CD4-positive, CD25-positive, alpha-beta regulatory T cell (primary cell): ENCODE data around the gene KANK3. TPM values are rescaled to one million over a fixed set of nuclear protein-coding genes. Genes with fewer than 3 reads are reported as not detected.
"Not testable (repeated sequence)": the region's sequence is repeated elsewhere in the genome, so short reads cannot be mapped to it uniquely, and the experiment has no call there.

Experiments
- ATAC-seq, 2 donors: fragments of 150-1000 bp; cut with Tn5 transposase; one replicate each; pipeline ENCODE4 v1.10.0; 2021; ENCODE audit warnings: low read depth in 2 of 2, moderate number of reproducible peaks in 2 of 2, moderate library complexity in 1 of 2
- DNase-seq, 3 donors: peaks; one replicate each; pipeline versions ENCODE4 v3.0.0 to v3.0.0-alpha.2; 2012 to 2022; ENCODE audit warnings: mixed read lengths in 1 of 3
- H3K27ac ChIP-seq: one replicate; pipeline ENCODE4 v1.7.0; 2013; ENCODE audit warnings: mild to moderate bottlenecking, low read length; ENCODE audit not compliant: insufficient read depth, poor library complexity, severe bottlenecking
- H3K27me3 ChIP-seq: one replicate; pipeline ENCODE4 v1.7.0; 2013; ENCODE audit warnings: low read length; ENCODE audit not compliant: control insufficient read depth, insufficient read depth
- H3K36me3 ChIP-seq: one replicate; pipeline ENCODE4 v1.7.0; 2013; ENCODE audit warnings: mild to moderate bottlenecking, low read length, moderate library complexity; ENCODE audit not compliant: control insufficient read depth, insufficient read depth
- H3K4me1 ChIP-seq: 2 replicates; pipeline ENCODE4 v1.7.0; 2013; ENCODE audit warnings: mild to moderate bottlenecking, low read length; ENCODE audit not compliant: insufficient read depth, control insufficient read depth, poor library complexity, severe bottlenecking
- H3K4me3 ChIP-seq: one replicate; pipeline ENCODE4 v1.7.0; 2013; ENCODE audit warnings: low read depth, mild to moderate bottlenecking, low read length, moderate library complexity
- H3K9me3 ChIP-seq, 2 experiments: 1 replicate in 1 of 2; 2 replicates in 1 of 2; pipeline ENCODE4 v1.7.0; 2013; ENCODE audit warnings: low read length in 2 of 2, mild to moderate bottlenecking in 1 of 2, moderate library complexity in 1 of 2; ENCODE audit not compliant: control insufficient read depth in 2 of 2
- H3K27ac Mint-ChIP-seq, 3 donors: one replicate each; pipeline ENCODE4 v1.8.0; 2020 to 2022; ENCODE audit warnings: mild to moderate bottlenecking in 3 of 3, mixed read lengths in 3 of 3, moderate library complexity in 2 of 3
- H3K27me3 Mint-ChIP-seq: one replicate; pipeline ENCODE4 v1.8.0; 2022; ENCODE audit warnings: mild to moderate bottlenecking, mixed read lengths
- H3K36me3 Mint-ChIP-seq: one replicate; pipeline ENCODE4 v1.8.0; 2020; ENCODE audit warnings: mixed read lengths
- H3K4me1 Mint-ChIP-seq, 4 donors: one replicate each; pipeline ENCODE4 v1.8.0; 2020 to 2022; ENCODE audit warnings: mixed read lengths in 4 of 4, mild to moderate bottlenecking in 1 of 4
- H3K4me3 Mint-ChIP-seq, 4 donors: one replicate each; pipeline ENCODE4 v1.8.0; 2020 to 2022; ENCODE audit warnings: mild to moderate bottlenecking in 4 of 4, mixed read lengths in 4 of 4, moderate library complexity in 3 of 4
- H3K9me3 Mint-ChIP-seq, 7 donors: one replicate each; pipeline ENCODE4 v1.8.0; 2020 to 2022; ENCODE audit warnings: mixed read lengths in 7 of 7, mild to moderate bottlenecking in 3 of 7, moderate library complexity in 2 of 7
- polyA plus RNA-seq, 4 donors: library from polyadenylated mRNA; unstranded; fragments of 300-500 nt; fragmentation: Illumina TruSeq; gene quantifications; one replicate each; pipeline ENCODE4 v1.2.3, GENCODE V29; 2021
- total RNA-seq: library from RNA; stranded (reverse); gene quantifications from one replicate; pipeline ENCODE4 v1.2.3, GENCODE V29; 2022

Gene KANK3
- total and polyA plus RNA-seq, 5 donors from 2014 or later = 0.40 to 4.4 (median 1.0) TPM

GRCh38 chr19:8387688-8388611 is 44.9 kb upstream of the KANK3 start:
- Histone ChIP-seq H3K27me3 (no peaks in the 10 kb centered on the region), H3K36me3 (no peaks in the 10 kb centered on the region), H3K4me1 (peaks cover 18% of the 10 kb centered on the region), H3K27ac (no peak overlapping the region), H3K4me3 (no peak overlapping the region), H3K9me3 (no peaks in the 10 kb centered on the region)
- Mint-ChIP-seq H3K4me1 (peaks cover 6 to 31% (median 8%) of the 10 kb centered on the region in 4 donors), H3K36me3 (no peaks in the 10 kb centered on the region), H3K9me3 (peaks cover 0 to 2% (median 0%) of the 10 kb centered on the region in 7 donors), H3K27ac (no peak overlapping the region), H3K27me3 (no peaks in the 10 kb centered on the region), H3K4me3 (peak overlapping the region in 1 of 4 donors; percentile 82)
- DNase-seq (no peak), ATAC-seq (no peak)

- H3K4me3 Mint-ChIP-seq = no peak overlapping the region
- Histone ChIP-seq H3K36me3 (no peaks in the 10 kb centered on the region), H3K27me3 (no peaks in the 10 kb centered on the region), H3K27ac (no peak overlapping the region), H3K9me3 (no peaks in the 10 kb centered on the region), H3K4me1 (peaks cover 12% of the 10 kb centered on the region), H3K4me3 (no peak overlapping the region)
- no peaks in the 10 kb centered on the region for H3K36me3 Mint-ChIP-seq
- DNase-seq = no peak
- peaks cover 0 to 2% (median 0%) of the 10 kb centered on the region in 7 donors for H3K9me3 Mint-ChIP-seq
- ATAC-seq = no peak
- peaks cover 6 to 24% (median 7%) of the 10 kb centered on the region in 4 donors for H3K4me1 Mint-ChIP-seq
- H3K27me3 Mint-ChIP-seq = no peaks in the 10 kb centered on the region
- no peak overlapping the region for H3K27ac Mint-ChIP-seq
Measured at GRCh38 chr19:8386990-8387389, 43.9 kb upstream of the KANK3 start.

- not testable (repeated sequence) for H3K27ac Mint-ChIP-seq, H3K4me3 Mint-ChIP-seq, H3K27me3 ChIP-seq, H3K36me3 Mint-ChIP-seq, H3K27me3 Mint-ChIP-seq, ATAC-seq, H3K27ac ChIP-seq, DNase-seq, H3K4me1 ChIP-seq, H3K36me3 ChIP-seq, H3K9me3 Mint-ChIP-seq, H3K4me3 ChIP-seq, H3K9me3 ChIP-seq
- peaks cover 3 to 19% (median 7%) of the 10 kb centered on the region in 4 donors for H3K4me1 Mint-ChIP-seq
Measured at GRCh38 chr19:8386419-8386818, 43.4 kb upstream of the KANK3 start.

GRCh38 chr19:8385566-8385965 is 42.5 kb upstream of the KANK3 start:
- H3K27ac ChIP-seq, H3K27me3 ChIP-seq, ATAC-seq, H3K9me3 ChIP-seq, DNase-seq, H3K4me3 ChIP-seq, H3K4me1 ChIP-seq, H3K27me3 Mint-ChIP-seq, H3K36me3 Mint-ChIP-seq, H3K9me3 Mint-ChIP-seq, H3K36me3 ChIP-seq: not testable (repeated sequence)
- Mint-ChIP-seq H3K4me3 (peak overlapping the region in 1 of 4 donors; percentile 71), H3K4me1 (peaks cover 3 to 11% (median 7%) of the 10 kb centered on the region in 4 donors), H3K27ac (peak overlapping the region in 1 of 3 donors; percentile 46)

GRCh38 chr19:8385103-8385502 is 42.0 kb upstream of the KANK3 start:
- not testable (repeated sequence) for ATAC-seq, H3K27ac Mint-ChIP-seq, H3K9me3 Mint-ChIP-seq, H3K27ac ChIP-seq, H3K9me3 ChIP-seq, DNase-seq, H3K27me3 Mint-ChIP-seq, H3K4me3 ChIP-seq, H3K4me1 ChIP-seq, H3K36me3 ChIP-seq, H3K27me3 ChIP-seq, H3K36me3 Mint-ChIP-seq
- H3K4me1 Mint-ChIP-seq = peaks cover 3 to 13% (median 6%) of the 10 kb centered on the region in 4 donors
- H3K4me3 Mint-ChIP-seq = peak overlapping the region in 1 of 4 donors; percentile 38

GRCh38 chr19:8384569-8384968 is 41.5 kb upstream of the KANK3 start:
- H3K27me3 ChIP-seq, H3K4me1 ChIP-seq, H3K27ac Mint-ChIP-seq, H3K9me3 Mint-ChIP-seq, H3K4me3 ChIP-seq, ATAC-seq, H3K36me3 Mint-ChIP-seq, H3K4me3 Mint-ChIP-seq, H3K27ac ChIP-seq, H3K36me3 ChIP-seq, H3K9me3 ChIP-seq, H3K27me3 Mint-ChIP-seq, DNase-seq, H3K4me1 Mint-ChIP-seq: not testable (repeated sequence)

GRCh38 chr19:8379156-8379891 is 36.3 kb upstream of the KANK3 start:
- H3K4me1 ChIP-seq, H3K9me3 ChIP-seq, H3K9me3 Mint-ChIP-seq, H3K27me3 Mint-ChIP-seq, H3K27ac ChIP-seq, H3K4me3 Mint-ChIP-seq, ATAC-seq, DNase-seq, H3K4me3 ChIP-seq, H3K4me1 Mint-ChIP-seq, H3K36me3 Mint-ChIP-seq, H3K36me3 ChIP-seq, H3K27me3 ChIP-seq, H3K27ac Mint-ChIP-seq: not testable (repeated sequence)
